ELR (cell line): ENCODE results near the gene KIAA0513.
"Not testable (repeated sequence)": the region's sequence is repeated elsewhere in the genome, so short reads cannot be mapped to it uniquely, and the experiment has no call there.

Source experiments
- DNase-seq: peaks from one replicate; pipeline ENCODE4 v3.0.0-alpha.2; 2015; ENCODE audit warnings: low read depth

The KIAA0513 gene

DNA sequence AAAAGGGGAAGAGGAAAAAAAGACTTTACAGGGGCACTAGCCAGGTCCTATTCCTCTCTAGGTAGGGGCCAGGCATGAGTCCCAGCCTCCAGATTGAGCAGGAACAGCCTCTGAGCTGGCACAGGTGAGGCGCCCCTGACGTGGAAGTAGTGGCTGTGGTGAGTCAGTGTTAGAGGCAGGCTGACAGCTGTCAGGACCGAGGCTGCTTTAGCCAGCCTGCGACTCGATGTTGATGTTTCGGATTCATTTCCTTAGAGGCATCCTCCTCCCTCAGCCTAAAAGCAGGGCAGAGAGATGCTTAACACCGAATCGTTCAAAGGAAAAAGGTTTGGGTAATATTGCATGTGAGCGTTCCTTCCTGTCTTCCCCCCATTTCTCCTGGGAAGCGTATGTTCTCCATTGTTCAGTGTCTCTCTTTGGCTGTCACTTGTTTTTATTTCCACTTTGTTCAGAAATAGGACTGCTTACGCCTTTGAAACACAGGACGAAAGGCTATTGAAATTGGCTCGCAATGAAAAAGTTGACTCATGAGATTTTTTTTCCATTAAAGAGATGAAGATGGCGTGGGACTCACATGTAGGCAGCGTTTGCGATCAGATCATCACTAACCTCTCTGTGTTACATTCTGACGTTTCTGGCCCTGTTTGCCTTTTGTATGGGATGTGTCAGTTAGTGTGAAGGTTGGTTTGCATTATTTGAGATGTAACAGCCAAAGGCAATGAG is 1.3 kb downstream of the KIAA0513 start:
- DNase-seq: peak; percentile 64

DNA sequence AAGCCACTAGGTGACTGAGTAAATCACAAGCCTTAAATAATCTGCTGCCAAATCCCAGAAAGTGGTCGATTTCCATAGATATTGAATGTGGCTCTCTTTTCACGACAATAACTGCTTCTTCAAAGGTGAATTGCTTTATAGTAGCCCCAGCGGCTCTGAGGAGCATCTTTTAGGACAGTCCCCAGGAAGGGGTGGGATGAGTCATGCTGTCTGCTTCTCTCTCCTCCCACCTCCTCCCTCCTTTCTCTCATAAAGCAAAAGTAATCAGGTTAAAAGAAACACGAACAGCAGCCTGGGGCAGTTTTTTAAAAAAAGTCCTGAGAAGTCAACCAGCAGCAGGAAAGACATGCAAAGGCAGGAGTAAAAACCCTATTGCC is 1.8 kb downstream of the KIAA0513 start:
- peak; percentile 73 for DNase-seq

DNA sequence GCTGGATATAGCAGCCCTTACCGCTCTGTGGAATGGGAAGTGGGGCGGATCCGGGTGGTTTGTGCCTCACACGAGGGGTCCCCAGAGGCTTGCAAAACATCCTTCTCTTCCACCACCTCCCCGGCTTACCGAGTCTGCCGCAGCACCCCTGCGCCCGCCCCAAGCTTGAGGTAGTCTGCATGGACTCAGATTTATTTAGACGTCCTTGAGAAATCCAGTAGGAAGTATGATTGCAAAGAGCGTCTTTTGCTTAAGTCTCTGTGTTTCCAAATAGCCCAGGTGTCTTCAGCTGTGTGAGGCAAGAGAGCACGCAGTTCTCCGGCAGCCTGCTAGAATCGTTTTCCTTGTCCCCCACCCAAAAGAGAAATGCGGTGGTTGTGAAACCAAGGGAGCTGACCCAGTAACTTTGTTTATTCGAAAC is 2.4 kb downstream of the KIAA0513 start:
- DNase-seq: no peak

DNA sequence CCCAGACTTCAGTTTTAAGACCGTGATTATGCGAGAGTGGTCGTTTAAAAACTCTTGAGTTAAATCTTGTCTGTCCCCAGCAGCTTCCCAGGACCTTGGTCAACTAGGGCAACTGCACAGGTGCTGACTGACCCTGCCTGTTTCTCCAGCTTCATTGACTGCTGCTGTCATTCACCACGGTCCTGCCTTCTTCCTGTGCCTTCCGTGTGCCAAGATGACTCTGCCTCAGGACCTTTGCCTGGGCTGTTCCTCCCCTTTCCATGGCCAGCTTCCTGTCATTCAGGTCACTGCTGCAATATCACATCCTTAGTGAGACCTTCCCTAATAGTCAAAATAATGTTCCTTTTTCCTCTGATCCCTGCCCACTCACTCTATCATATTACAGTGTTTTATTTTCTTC is 3.9 kb downstream of the KIAA0513 start:
- DNase-seq: no peak

DNA sequence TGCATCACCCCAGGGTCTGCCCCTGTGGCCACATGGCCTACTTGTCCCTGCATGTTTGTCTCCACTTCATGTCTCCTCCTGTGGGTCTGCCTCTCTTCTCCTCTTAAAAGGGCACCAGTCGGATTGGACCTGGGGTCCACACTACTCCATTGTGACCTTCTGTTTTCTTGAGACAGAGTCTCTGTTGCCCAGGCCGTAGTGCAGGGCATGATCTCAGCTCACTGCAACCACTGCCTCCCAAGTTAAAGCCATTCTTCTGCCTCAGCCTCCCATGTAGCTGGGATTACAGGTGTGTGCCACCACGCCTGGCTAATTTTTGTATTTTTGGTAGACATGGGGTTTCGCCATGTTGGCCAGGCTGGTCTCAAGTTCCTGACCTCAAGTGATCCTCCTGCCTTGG is 4.6 kb downstream of the KIAA0513 start:
- not testable (repeated sequence) for DNase-seq

DNA sequence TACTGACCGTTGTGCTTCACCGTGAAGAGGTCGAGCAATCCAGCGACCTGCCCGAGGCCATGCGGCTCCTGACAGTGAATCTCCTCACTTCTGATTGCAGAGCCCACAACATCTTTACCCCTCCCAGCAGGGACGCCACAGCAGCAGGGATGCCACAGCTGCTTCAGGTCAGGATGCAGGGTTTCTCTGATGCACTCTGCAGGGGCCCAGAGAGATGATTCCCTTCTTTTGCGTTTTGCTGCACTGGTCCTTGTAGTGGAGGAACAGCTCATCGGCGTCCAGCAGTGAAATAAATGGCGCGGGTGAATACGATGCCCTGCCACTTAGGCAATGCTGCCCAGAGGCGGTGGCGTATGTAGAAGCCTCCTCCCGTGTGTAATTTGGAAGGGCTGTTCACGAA is 5.6 kb downstream of the KIAA0513 start:
- no peak for DNase-seq

DNA sequence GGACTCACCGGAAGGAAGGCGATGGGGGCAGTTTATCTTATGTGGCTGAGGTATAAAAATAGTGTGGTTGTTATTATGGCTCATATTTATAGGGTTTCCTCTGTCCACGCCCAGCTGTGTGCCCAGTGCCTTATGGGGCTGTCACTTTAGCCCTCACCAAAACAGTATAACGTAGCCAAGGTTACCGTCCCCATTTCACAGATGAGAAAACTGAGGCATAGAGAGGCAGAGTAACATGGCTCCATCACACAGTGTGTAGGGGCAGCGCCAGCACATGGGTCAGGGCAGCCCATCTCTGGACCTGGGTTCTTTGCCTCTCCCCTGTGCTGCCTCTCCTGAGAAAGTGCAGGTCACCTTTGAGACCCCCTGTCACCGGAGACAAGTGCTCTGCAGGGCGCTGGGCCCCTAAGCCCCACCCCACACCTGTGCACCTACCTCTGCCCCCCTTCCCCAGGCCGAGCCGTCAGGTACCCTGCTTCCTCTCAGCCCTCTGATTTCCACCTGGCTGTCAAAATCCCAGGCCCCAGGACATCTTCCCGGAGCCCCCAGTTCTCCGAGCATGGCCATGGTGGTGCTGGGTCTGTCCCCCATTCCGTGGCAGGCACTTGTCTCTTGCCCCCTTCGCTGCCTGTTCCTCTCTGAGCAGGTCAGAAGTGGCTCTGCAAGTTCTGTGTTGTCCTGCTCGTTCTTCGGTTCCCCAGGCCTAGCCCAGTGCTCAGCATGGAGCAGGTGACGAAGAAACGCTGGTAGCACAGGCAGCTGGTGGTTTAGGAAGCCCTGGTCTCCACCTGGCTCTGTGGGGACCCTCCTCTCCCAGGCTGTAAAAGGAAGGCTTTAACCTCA is 7.2 kb downstream of the KIAA0513 start:
- DNase-seq: no peak

DNA sequence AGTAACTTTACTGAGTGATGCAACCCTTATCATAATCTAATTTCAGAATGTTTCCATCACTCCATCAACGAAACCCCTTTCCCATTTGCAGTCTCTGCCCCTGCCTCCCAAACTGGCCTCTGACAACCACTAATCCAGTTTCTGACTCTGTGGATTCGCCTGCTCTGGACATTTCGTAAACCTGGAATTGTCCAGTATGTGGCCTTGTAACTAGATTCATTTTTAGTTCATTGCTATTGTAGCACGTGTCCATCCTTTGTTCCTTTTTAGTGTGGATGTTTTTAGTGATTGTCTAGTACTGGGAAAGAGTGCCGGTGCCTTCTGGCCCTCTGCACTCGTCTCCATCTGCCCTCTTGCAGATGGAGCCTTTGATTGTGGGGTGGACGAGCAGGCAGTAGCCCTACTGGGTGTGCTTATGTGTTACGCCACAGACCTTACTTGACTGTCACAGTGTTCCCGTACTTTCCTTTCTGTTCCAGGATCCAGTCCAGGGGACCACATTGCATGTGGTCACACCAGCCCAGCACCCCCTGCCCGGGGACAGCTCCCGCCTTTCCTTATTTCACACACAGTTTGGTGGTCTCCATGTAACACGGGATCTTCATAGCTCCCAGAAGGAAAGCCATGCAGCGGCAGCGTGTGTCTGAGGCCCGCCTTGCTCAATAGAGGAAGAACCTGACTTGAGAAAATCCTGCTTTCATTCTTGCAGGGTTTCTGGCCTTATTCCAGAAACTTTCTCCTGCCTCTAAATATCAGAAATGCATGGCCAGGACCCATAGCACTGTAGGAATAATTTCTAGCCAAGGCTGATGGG is 8.8 kb downstream of the KIAA0513 start:
- no peak for DNase-seq

DNA sequence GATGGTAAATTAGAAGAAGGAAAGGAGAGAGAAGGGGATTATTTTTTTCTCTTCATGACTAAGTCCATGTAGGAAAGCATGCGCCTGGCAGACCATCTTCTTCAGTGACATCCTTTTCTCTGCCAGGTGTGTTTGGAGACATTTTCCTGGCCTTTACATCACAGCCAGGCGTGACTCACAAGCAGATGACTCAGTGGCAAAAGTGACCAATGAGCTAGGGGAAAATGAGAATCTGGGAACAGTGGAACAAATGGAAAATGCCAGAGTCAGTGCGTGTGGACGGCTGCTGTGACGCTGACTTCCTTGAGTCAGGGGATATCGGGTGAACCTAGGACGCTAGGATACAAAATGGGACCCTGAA is 9.4 kb downstream of the KIAA0513 start:
- DNase-seq: peak; percentile 89

DNA sequence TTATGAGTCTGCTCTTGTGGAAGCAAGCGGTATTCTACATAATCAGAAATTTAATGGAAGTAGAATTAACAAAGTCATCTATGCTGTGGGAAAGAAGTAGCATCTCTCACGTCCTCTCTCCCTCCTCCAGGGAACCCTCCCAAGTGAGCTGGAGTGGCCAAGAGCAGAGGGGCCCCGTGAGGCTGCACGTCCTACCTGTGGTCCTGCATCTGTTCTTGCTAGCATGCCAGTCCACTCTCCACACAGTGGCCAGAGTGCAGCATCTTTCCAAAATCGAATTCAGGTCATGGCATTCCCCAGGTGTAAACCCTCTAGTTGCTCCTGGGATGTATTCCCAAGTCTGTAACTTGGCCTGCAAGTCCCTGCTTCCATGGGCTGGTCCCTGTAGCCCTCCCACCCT is 10.1 kb downstream of the KIAA0513 start:
- no peak for DNase-seq

DNA sequence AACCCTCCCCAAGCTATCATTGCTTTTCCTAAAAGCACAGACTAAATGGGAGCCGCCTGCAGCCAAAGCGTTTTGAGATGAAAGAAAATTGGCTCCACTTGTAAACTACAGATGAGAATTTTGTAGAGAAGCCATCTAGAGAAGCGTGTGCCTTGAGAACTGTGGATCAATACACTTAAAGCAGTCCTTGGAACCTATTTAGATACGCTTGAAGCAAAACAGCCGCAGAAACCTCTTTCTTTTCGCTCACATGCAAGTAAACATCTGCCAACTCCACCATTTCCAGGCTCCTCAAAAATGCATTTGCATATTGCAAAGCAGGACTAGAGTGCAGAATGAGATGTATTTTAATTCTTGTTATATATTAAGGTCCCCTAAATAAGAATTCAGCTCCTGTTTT is 13.1 kb downstream of the KIAA0513 start:
- DNase-seq: no peak

DNA sequence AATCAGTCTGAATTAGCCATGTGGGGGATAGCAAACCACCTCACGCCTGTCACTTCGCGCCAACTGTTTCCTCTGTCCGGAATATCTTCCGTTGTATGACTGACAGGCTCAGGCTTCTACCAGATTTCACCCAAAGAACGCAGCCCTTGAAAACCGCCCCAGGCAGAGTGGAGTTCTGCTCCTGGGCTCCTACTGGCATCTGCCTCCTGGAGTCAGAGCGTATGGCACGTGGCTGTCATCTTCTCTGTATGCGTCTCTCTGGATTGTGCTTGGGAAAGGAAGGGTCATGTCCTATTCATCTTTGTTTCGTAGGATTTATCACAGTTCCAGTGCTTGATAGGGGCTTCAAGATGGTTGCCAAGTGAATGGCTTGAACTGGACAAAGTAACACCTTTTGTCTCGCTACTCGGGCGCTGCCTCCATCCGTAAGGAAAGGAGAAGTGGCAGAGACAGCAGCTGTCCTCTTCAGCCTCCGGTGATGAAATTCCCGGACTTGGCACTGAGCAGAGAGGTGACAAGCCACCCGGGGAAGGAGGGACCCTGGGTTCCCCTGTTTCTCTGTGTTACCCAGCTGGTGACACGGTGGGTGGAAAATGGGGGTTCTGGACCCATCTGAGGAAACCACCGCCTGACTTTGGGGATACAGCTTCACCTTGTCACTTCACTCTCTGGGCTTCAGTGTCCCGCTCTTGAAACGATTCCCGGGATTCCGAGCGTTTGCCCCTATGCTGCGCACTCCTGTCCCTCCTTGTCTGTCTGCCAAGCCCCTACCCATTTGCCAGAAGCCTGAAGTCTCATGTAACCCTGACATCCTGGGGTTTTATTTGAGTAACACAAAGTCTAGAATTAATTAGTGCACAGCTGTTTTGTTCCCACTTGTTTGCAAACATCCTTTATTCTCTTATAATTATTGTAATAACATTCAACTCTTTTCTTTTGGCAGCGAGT is 13.9 kb downstream of the KIAA0513 start:
- DNase-seq: no peak

DNA sequence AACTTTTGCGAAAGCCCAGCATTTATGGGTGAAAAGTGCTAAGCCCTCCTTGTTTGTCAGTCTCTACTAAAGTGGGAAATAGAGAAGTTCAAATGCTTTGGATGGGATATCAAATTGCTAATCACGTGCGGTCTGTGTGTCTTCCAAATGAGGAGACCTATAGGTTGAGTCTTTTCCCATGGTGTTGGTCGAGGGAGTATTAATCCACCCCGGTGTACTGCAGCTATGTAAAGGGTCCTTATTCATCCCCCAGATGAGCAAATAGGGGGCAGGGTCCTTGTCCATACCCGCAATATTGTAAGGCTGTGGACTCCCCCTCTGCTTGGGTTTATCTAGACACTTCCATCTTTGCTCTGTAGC is 14.6 kb downstream of the KIAA0513 start:
- DNase-seq: no peak

DNA sequence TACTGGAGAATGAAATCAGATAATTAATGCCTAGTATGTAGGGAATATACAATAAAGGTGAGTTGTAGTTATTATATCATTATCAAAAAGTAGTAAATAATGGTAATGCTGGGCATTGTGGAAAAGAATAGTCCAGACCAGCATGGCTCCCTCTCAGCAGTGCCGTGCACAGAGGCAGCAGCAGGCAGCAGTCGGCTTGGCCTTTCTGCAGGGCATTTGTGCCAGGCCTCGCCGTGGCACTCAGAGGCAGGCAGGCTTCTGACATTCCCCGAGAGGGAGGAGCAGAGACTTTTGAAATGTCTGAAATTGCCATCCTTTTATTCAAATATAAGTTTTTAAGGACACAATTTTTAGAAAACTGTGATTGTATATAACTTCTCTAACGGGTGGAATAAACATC is 15.0 kb downstream of the KIAA0513 start:
- no peak for DNase-seq

DNA sequence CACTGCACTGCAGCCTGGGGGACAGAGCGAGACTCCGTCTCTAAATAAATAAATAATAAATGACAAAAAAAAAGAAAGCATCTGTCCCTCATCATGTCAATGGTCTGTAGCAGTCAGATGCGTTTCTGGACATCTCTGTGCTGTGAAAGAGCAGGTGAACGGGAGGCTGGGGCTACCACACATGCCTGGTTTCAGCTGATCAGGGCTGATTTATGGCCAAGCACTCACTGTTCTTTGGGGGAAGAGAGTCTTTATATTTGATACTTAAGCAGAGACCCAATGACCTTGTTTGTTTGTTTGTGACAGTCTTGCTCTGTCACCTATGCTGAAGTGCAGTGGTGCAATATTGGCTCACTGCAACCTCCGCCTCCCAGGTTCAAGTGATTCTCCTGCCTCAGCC is 17.5 kb downstream of the KIAA0513 start:
- DNase-seq: no peak

DNA sequence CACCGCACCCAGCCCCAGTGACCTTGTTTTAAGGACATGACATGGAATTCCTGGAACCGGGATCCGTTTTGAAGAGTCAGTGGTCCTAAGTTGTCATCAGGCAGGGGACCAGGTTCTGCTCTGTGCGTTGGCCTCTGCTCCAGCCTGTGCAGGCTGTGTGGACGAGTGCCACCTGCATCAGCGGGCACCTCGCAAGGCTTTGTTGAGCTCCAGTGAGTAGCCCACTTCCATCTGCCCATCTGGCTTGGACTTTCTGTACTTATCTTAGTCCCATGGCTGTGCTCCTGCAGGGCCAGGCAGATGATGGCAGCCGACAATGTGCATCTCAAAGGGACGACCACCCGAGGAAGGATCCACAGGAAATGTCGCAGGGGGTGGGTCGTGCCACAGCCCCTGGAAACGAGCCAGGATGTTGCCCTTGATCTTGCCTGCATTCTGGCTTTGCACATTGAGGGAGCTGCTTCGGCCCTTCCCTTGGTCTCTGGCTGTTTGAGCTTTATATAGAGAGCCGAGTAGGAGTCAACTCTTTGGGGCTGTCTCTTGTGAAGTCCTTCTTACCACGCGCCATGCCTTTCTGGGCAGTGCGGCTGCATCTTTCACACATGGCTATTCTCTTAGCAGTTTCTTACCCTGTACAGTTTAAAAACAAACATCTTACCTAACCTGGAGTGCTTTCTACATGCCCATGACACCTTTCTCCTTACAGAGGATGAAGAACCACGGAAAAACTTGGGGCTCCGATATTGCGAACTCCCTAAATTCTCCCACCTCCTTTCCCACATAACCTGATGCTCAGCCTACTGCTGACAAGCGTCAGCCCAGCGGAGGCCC is 18.3 kb downstream of the KIAA0513 start:
- DNase-seq: no peak

DNA sequence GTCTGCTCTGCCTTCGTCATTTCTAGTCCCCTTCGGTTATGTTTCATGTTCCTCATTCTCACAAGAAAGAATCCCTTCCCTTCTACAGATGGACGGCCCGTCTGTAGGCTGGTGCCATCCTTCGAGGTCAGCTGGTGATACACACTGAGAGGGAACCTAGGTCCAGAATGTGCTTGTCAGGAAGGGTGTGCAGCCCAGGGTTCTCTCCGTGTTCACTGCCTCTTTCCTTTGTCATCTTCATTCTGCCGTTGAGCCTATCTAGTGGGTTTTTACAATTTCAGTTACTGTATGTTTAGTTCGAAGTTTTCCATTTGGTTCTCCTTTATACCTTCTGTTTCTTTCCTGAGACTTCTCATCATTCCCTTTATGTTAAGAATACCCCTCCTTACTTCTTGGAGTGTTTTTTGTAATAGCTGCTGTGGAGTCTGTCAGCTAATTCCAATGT is 18.9 kb downstream of the KIAA0513 start:
- no peak for DNase-seq

DNA sequence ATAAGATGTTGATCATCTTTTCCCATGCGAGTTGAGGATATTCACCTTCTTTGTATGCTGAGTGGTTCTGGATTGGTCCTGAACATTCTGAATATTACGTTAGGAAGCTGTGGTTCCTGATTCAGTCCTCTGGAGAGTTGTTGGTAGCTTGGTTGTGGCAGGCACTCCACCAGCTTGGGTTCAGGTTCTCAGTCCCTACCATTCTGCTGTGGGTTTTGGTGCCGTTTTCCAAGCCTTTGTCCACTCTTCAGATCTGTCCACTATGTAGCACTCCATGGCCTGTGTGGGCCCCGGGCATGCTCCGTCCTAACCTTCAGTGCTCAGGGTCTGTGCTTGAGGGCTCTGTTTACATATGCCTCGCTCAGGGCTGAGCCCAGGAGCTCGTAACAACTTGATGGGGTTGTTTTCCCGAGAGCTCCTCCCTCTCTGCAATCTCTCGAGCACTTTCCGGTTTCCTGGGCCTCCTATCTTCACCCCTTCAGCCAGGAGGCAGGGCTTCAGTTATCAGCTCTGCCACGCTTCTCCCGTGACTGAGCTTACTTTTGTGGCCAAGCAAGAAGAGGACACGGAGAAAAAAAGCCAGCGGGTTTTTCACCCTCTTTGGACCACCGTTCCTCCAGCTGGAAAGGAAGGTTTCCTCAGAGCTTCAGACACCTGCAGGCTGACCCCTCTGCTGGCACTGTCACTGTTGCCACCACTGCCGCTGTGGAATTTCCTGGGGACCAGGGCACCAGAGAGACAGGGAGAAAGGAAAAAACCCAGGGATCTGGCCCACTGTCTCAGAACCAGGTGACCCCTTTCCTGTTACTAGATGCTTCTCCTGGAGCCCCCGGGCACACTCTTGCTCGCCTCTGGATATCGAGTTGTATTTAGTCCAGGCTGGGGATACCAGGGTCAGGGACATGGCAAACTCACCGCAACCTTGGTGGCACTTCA is 19.6 kb downstream of the KIAA0513 start:
- no peak for DNase-seq

DNA sequence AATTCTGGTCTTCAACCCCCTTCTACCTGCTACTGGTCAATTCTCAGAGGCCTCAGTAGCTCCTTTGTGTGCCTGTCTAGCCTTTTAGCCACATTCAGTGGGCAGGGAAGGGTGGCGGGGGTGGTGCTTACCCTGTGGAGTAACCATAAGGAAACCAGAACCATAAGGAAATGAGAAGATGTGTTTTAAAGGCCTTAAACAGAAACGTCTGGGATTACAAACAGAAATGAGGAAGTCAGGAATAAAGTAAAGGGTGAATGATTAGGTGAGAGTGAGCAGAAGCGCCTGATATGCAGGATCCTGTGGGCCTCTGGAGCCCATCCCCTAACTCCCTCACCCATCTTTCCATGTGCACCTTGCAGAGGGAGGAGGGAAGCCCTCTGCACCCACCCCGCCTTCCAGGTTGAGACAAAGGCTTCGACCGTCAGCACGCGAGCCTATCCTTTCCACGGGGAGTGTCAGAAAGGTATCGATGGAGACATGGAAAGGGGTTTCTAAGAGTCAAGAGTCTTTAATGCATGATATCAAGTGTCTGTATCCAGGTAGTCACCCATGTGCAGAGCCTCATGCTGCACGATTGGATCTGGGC is 20.4 kb downstream of the KIAA0513 start:
- DNase-seq: no peak
